H1 (cell line): ENCODE results near the gene NSD2. TPM values are rescaled to one million over a fixed set of nuclear protein-coding genes. Genes with fewer than 3 reads are reported as not detected.

Experiments
- CTCF ChIA-PET: fragments of 300-600 bp; sonication (Branson Sonifier 250); formaldehyde crosslinking; loops from one replicate; lab custom pipeline; 2021; ENCODE audit not compliant: partially characterized antibody; lab: Charles Lee
- POLR2A ChIA-PET: fragments of 300-600 bp; sonication (Branson Sonifier 250); formaldehyde crosslinking; loops from one replicate; lab custom pipeline; 2021; ENCODE audit warnings: inconsistent platforms; ENCODE audit not compliant: partially characterized antibody; lab: Charles Lee
- DNase-seq, 2 experiments: peaks; one replicate each; pipeline versions ENCODE4 v3.0.0 to v3.0.0-alpha.2; 2010 to 2022; ENCODE audit warnings: low spot score in 2 of 2, low read depth in 1 of 2, mixed read lengths in 1 of 2
- FAIRE-seq: peaks from 2 replicates; lab custom pipeline; 2011; peaks lifted over from hg19 to GRCh38; lab: Jason Lieb, UNC
- H2AFZ ChIP-seq: 2 replicates; pipeline ENCODE4 v1.8.1; 2012; ENCODE audit warnings: low read length, inconsistent platforms
- H2AK5ac ChIP-seq: 2 replicates; pipeline ENCODE4 v1.6.1; 2013; ENCODE audit warnings: low read depth, low read length
- H2BK120ac ChIP-seq: replicated peaks from 2 replicates; pipeline ENCODE3; 2013; ENCODE audit warnings: low read depth, low read length, inconsistent platforms
- H2BK12ac ChIP-seq: 2 replicates; pipeline ENCODE4 v1.6.1; 2013; ENCODE audit warnings: low read depth, low read length
- H2BK15ac ChIP-seq: 2 replicates; pipeline ENCODE4 v1.6.1; 2013; ENCODE audit warnings: low read length
- H2BK20ac ChIP-seq: 2 replicates; pipeline ENCODE4 v1.6.1; 2013; ENCODE audit warnings: low read length
- H2BK5ac ChIP-seq: 2 replicates; pipeline ENCODE4 v1.6.1; 2013; ENCODE audit warnings: low read depth, low read length
- H3K14ac ChIP-seq: 2 replicates; pipeline ENCODE4 v1.6.1; 2013; ENCODE audit warnings: inconsistent platforms; ENCODE audit not compliant: insufficient read length
- H3K18ac ChIP-seq: 2 replicates; pipeline ENCODE4 v1.6.1; 2013; ENCODE audit warnings: low read length; ENCODE audit errors: extremely low read depth
- H3K23ac ChIP-seq: 2 replicates; pipeline ENCODE4 v1.6.1; 2013; ENCODE audit warnings: inconsistent platforms; ENCODE audit not compliant: insufficient read length
- H3K23me2 ChIP-seq: 2 replicates; pipeline ENCODE4 v1.6.1; 2013; ENCODE audit warnings: low read depth, low read length
- H3K27ac ChIP-seq: 2 replicates; pipeline ENCODE4 v1.6.1; 2011; ENCODE audit warnings: low read depth, low read length, inconsistent platforms
- H3K27me3 ChIP-seq, 4 experiments: replicated peaks in 1 of 4; 1 replicate in 1 of 4; 2 replicates in 3 of 4; pipeline versions ENCODE4 v1.6.1 to v1.8.1; 2011 to 2013; ENCODE audit warnings: low read length in 3 of 4, mild to moderate bottlenecking in 3 of 4, inconsistent platforms in 2 of 4, mixed read lengths in 2 of 4, moderate library complexity in 1 of 4; ENCODE audit not compliant: control insufficient read depth in 3 of 4, insufficient read depth in 3 of 4; ENCODE audit errors: extremely low read depth in 1 of 4
- H3K36me3 ChIP-seq, 4 experiments: 2 replicates each; pipeline versions ENCODE4 v1.6.1 to v1.8.1; 2011 to 2013; ENCODE audit warnings: mild to moderate bottlenecking in 4 of 4, low read length in 3 of 4, moderate library complexity in 2 of 4, control low read depth in 1 of 4, inconsistent platforms in 1 of 4; ENCODE audit not compliant: insufficient read depth in 4 of 4, control insufficient read depth in 2 of 4
- H3K4ac ChIP-seq: replicated peaks from 2 replicates; pipeline ENCODE3; 2013; ENCODE audit warnings: low read length, low read depth, mixed read lengths, inconsistent platforms; ENCODE audit not compliant: insufficient read length
- H3K4me1 ChIP-seq, 4 experiments: replicated peaks in 1 of 4; 1 replicate in 1 of 4; 2 replicates in 3 of 4; pipeline versions ENCODE4 v1.6.1 to v1.8.1; 2011 to 2013; ENCODE audit warnings: low read length in 3 of 4, inconsistent platforms in 2 of 4, mixed read lengths in 1 of 4; ENCODE audit not compliant: insufficient read depth in 4 of 4, control insufficient read depth in 3 of 4
- H3K4me2 ChIP-seq, 2 experiments: 2 replicates each; pipeline versions ENCODE4 v1.6.1 to v1.8.1; 2011 to 2013; ENCODE audit warnings: low read depth in 2 of 2, low read length in 2 of 2, control low read depth in 1 of 2, inconsistent platforms in 1 of 2, mild to moderate bottlenecking in 1 of 2; ENCODE audit not compliant: insufficient read depth in 1 of 2
- H3K4me3 ChIP-seq, 4 experiments: fragments of 200-600, 300-600 bp in 1 of 4; sonication (generic), shearing (Covaris generic), sonication (Bioruptor Twin) in 1 of 4; 2 replicates each; pipeline versions ENCODE4 v1.5.1 to v1.8.1; 2011 to 2016; ENCODE audit warnings: low read length in 4 of 4, low read depth in 3 of 4, control low read depth in 2 of 4, inconsistent platforms in 2 of 4, mild to moderate bottlenecking in 2 of 4, mixed read lengths in 1 of 4, moderate library complexity in 1 of 4; ENCODE audit not compliant: insufficient read depth in 2 of 4; ENCODE audit errors: extremely low read depth in 1 of 4
- H3K56ac ChIP-seq: replicated peaks from 2 replicates; pipeline ENCODE3; 2013; ENCODE audit warnings: low read depth, mild to moderate bottlenecking, mixed read lengths, low read length, inconsistent platforms; ENCODE audit not compliant: insufficient read length
- H3K79me1 ChIP-seq: 2 replicates; pipeline ENCODE4 v1.6.1; 2013; ENCODE audit warnings: low read depth, low read length, control low read depth
- H3K79me2 ChIP-seq, 2 experiments: 2 replicates each; pipeline versions ENCODE4 v1.6.1 to v1.8.1; 2012 to 2013; ENCODE audit warnings: low read length in 2 of 2, mild to moderate bottlenecking in 2 of 2, inconsistent platforms in 1 of 2; ENCODE audit not compliant: insufficient read depth in 2 of 2, control insufficient read depth in 1 of 2
- H3K9ac ChIP-seq, 4 experiments: replicated peaks in 1 of 4; 1 replicate in 1 of 4; 2 replicates in 3 of 4; pipeline versions ENCODE4 v1.6.1 to v1.8.1; 2011 to 2013; ENCODE audit warnings: low read depth in 3 of 4, low read length in 3 of 4, control low read depth in 2 of 4, mild to moderate bottlenecking in 2 of 4, moderate library complexity in 2 of 4, inconsistent platforms in 1 of 4; ENCODE audit errors: extremely low read depth in 1 of 4
- H3K9me3 ChIP-seq, 2 experiments: 2 replicates each; pipeline versions ENCODE4 v1.6.1 to v1.8.1; 2012 to 2013; ENCODE audit warnings: mild to moderate bottlenecking in 2 of 2, moderate library complexity in 2 of 2, control low read depth in 1 of 2, inconsistent platforms in 1 of 2, low read depth in 1 of 2, low read length in 1 of 2, mixed read lengths in 1 of 2; ENCODE audit not compliant: insufficient read depth in 2 of 2
- H4K20me1 ChIP-seq, 2 experiments: replicated peaks in 1 of 2; 2 replicates each; pipeline versions ENCODE3 to v1.8.1; 2011 to 2013; ENCODE audit warnings: inconsistent platforms in 2 of 2, low read length in 2 of 2, mild to moderate bottlenecking in 1 of 2; ENCODE audit not compliant: insufficient read depth in 2 of 2, control insufficient read depth in 1 of 2
- H4K5ac ChIP-seq: 2 replicates; pipeline ENCODE4 v1.6.1; 2013; ENCODE audit warnings: low read length, low read depth, mixed read lengths, inconsistent platforms; ENCODE audit not compliant: insufficient read length
- H4K8ac ChIP-seq: 2 replicates; pipeline ENCODE4 v1.8.0; 2013; ENCODE audit warnings: mild to moderate bottlenecking, moderate library complexity, low read length, inconsistent platforms; ENCODE audit not compliant: insufficient read depth; ENCODE audit errors: extremely low read depth
- H4K91ac ChIP-seq: replicated peaks from 2 replicates; pipeline ENCODE3; 2013; ENCODE audit warnings: low read length, mixed read lengths, inconsistent platforms; ENCODE audit not compliant: insufficient read length
- CBX5 ChIP-seq: fragments of 300-800, 300-1000 bp; sonication (generic); IDR thresholded peaks from 2 replicates; pipeline ENCODE4 v1.7.1; 2016; ENCODE audit warnings: antibody characterized with exemption, low read length, low read depth
- CREB1 ChIP-seq: IDR thresholded peaks from 2 replicates; pipeline ENCODE4 v1.6.1; 2012; ENCODE audit warnings: inconsistent platforms
- EP300 ChIP-seq, 2 experiments: IDR thresholded peaks; 1 replicate in 1 of 2; 2 replicates in 1 of 2; pipeline ENCODE4 v1.6.1; 2011 to 2012; ENCODE audit warnings: low read depth in 2 of 2, low read length in 2 of 2, mild to moderate bottlenecking in 2 of 2, borderline replicate concordance in 1 of 2, inconsistent platforms in 1 of 2, moderate library complexity in 1 of 2
- HDAC6 ChIP-seq: IDR thresholded peaks from one replicate; pipeline ENCODE4 v1.7.1; 2012; ENCODE audit warnings: low read depth, mild to moderate bottlenecking, inconsistent platforms, low read length, moderate library complexity
- KDM1A ChIP-seq: fragments of 200-600, 300-600 bp; sonication (generic); IDR thresholded peaks from 2 replicates; pipeline ENCODE4 v1.7.1; 2016; ENCODE audit warnings: mild to moderate bottlenecking, low read length, borderline replicate concordance
- RNF2 ChIP-seq: fragments of 200-900, 300-1000 bp; sonication (generic); IDR thresholded peaks from 2 replicates; pipeline ENCODE4 v1.7.1; 2016; ENCODE audit warnings: borderline replicate concordance, low read depth, mild to moderate bottlenecking, antibody characterized with exemption, low read length; ENCODE audit not compliant: poor library complexity, severe bottlenecking; ENCODE audit errors: missing control alignments
- WGBS, 2 experiments: shearing (Covaris generic) in 1 of 2; methylation state at CpG; one replicate each; pipeline versions ENCODE4 v1.1.6 to v1.1.7; 2013 to 2015; ENCODE audit warnings: low lambda C conversion rate in 2 of 2, mixed read lengths in 2 of 2, inconsistent platforms in 1 of 2, low coverage in 1 of 2, missing lambda C conversion rate in 1 of 2; ENCODE audit not compliant: insufficient replicate concordance in 2 of 2, insufficient coverage in 1 of 2, insufficient read length in 1 of 2; ENCODE audit errors: extremely low coverage in 1 of 2, missing lambda C conversion rate in 1 of 2; 5-methylcytosine and 5-hydroxymethylcytosine counted together
- polyA plus RNA-seq, 7 experiments: library from polyadenylated mRNA; depleted of rRNA in 3 of 7; stranded (reverse) in 5 of 7; unstranded in 2 of 7; fragments of >200 nt in 5 of 7; fragments of 200-250 nt in 2 of 7; gene quantifications; 1 replicate in 5 of 7; 2 replicates in 1 of 7; 4 replicates in 1 of 7; pipeline versions ENCODE4 v1.2.1 to v1.2.3, GENCODE V29; 2011 to 2013; ENCODE audit warnings: missing spikeins in 2 of 7, mixed read lengths in 2 of 7
- total RNA-seq: library from RNA; stranded (reverse); fragmentation: NEBNext Ultra II Directional; extraction: Animal tissue kit (Norgen Biotek cat#: 25700); gene quantifications from 2 replicates; pipeline ENCODE4 v1.2.1, GENCODE V29; 2021

NSD2 gene
- total and polyA plus RNA-seq, 2 of the 8 experiments (the other 6 are each of a cell fraction or from before 2014, with no cell fraction given) = 26.7 to 129 TPM

DNA sequence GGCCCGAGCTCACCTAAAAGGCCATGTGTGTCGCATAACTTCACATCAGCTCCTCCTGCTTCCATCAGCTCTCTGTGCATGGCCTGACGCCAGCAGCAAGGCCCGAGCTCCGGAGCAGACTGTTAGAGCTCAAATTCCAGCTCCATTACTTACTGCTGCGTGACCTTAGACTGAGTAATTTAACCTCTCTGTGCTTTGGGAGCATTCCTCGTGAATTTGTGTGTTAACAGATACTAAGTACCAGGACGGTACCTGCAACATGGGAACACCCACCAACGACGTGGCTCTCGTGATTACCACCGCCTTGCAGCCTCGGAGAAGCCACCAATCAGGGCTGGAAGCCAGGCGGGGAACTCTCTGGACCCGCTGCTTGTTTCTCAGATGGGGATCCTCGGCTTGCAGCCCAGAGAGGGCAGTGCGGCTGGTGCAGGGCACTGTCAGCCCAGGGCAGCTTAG, 28.2 kb upstream of the NSD2 start:
- Histone ChIP-seq H2BK15ac (no peak overlapping the region), H2BK5ac (no peak overlapping the region), H3K4me1 (no peaks in the 10 kb centered on the region), H3K79me2 (no peaks in the 10 kb centered on the region), H4K5ac (no peak overlapping the region), H3K4ac (no peak overlapping the region), H3K9me3 (no peaks in the 10 kb centered on the region), H3K36me3 (peaks cover 0 to 10% (median 6%) of the 10 kb centered on the region in 4 experiments; a peak in 6 of 8 replicates), H3K27ac (no peak overlapping the region), H2BK20ac (no peak overlapping the region), H4K91ac (no peak overlapping the region), H3K4me2 (no peak overlapping the region), H3K9ac (no peak overlapping the region), H4K8ac (no peak overlapping the region), H4K20me1 (peaks cover 1 to 19% of the 10 kb centered on the region in 2 experiments), H2BK12ac (no peak overlapping the region), H3K14ac (no peak overlapping the region)
- POLR2A ChIA-PET = interaction anchor here (1.2 kb wide), 1 partner anchor 131 kb away, joined by 3 read pairs; the partner anchor contains the start of gene SLBP
- no peak for FAIRE-seq
- no peak for TF ChIP-seq KDM1A
- no peak for TF ChIP-seq CREB1
- no peak for TF ChIP-seq RNF2
- no peak for TF ChIP-seq HDAC6
- TF ChIP-seq CBX5 = no peak
- TF ChIP-seq EP300 (IDR thresholded peaks at IDR 0.05; ENCODE audit: borderline replicate concordance in 1 of 2, low read depth in 2 of 2, low read length in 2 of 2) = no peak
- TF ChIP-seq, all 59 proteins: peak for 0
- Histone ChIP-seq H2AK5ac (no peak overlapping the region), H3K27me3 (no peaks in the 10 kb centered on the region), H3K4me3 (no peak overlapping the region), H3K23ac (no peak overlapping the region), H2AFZ (no peak overlapping the region), H3K79me1 (peaks cover 10% of the 10 kb centered on the region), H3K18ac (no peak overlapping the region), H3K23me2 (no peaks in the 10 kb centered on the region), H3K56ac (no peak overlapping the region), H2BK120ac (no peak overlapping the region)
- DNase-seq = no peak
- CTCF ChIA-PET = interaction anchor here (0.8 to 3.1 kb wide), 6 partner anchors 8 to 116 kb away, joined by 3 to 16 read pairs (median 6); no protein-coding TSS in a partner anchor
- WGBS, 2 experiments = 91% methylated on average over 17 of the region's 17 CpGs; no CpG with 5 or more reads in 1 of the 2 experiments
